GM18858 (cell line): ENCODE measurements around the gene FCSK.

Experiments
- ATAC-seq: cut with Tn5 transposase; IDR thresholded peaks from one replicate; pipeline ENCODE4 v1.9.1; 2021; ENCODE audit not compliant: unreplicated experiment

FCSK gene

DNA sequence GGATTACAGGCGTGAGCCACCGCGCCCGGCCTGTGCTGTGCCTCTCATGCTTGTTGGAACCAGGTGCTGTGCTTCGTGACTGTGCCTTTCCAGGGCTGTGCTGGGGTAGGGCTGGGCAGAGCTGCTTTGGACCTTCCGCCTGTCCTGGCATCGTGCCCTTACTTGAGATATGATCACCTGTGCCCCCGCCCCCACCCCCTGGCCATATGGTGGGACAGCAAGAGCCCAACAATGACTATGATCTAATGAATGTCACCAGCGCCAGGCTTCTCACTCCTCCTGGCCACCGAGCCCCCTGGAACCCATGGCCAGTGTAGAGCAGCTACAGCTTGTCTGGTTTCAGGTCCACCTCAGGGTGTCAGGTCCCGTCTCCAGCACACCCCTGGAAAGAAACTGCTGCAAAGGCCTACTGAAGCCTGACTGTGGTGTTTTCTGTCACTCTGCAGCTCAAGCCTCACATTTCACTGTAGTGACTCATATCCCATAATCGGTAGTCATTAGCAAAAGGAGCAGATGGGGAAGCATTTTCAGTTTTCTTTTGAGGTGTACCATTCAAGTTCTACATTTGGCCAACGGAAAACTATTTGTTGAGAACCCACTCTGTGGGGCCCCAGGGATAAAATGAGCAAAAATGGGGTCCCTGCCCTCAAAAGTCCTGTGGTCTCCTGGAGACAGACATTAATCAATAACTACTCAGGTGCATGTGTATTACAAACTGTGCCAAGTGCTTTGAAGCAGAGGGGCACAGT is 22.1 kb downstream of the FCSK start:
- ATAC-seq = peak; percentile 87

DNA sequence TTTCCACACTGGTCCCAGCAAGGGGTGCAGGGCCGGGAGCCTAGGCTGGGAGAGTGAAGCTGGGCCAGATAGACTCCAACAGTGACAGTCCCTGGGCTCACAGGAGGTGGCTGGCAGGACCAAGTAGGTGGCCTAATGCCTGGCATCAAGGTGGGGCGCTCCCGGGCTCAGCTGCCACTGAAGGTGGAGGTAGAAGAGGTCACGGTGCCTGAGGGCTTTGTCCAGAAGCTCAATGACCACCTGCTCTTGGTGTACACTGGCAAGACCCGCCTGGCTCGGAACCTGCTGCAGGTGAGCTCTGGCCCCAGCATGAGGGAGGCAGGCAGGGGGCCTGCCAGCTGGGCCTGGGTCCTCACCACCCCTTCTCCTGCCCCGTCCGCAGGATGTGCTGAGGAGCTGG is 23.8 kb downstream of the FCSK start:
- no peak for ATAC-seq

DNA sequence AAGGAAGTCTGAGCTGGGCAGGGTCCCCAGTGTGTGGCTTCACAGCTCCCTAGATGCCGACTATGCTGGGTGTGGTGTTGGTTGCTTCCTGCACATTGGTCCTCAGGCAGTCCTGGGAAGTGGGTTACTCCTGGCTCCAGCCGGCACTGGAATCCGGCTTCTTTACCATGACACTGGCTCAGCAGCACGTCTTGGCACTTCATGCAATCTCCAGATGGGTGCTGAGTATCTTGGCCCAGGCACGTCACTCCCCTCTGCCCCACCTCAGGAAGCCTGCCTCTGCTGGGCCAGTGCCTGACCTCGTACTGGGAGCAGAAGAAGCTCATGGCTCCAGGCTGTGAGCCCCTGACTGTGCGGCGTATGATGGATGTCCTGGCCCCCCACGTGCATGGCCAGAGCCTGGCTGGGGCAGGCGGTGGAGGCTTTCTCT is 24.5 kb downstream of the FCSK start:
- ATAC-seq = no peak

DNA sequence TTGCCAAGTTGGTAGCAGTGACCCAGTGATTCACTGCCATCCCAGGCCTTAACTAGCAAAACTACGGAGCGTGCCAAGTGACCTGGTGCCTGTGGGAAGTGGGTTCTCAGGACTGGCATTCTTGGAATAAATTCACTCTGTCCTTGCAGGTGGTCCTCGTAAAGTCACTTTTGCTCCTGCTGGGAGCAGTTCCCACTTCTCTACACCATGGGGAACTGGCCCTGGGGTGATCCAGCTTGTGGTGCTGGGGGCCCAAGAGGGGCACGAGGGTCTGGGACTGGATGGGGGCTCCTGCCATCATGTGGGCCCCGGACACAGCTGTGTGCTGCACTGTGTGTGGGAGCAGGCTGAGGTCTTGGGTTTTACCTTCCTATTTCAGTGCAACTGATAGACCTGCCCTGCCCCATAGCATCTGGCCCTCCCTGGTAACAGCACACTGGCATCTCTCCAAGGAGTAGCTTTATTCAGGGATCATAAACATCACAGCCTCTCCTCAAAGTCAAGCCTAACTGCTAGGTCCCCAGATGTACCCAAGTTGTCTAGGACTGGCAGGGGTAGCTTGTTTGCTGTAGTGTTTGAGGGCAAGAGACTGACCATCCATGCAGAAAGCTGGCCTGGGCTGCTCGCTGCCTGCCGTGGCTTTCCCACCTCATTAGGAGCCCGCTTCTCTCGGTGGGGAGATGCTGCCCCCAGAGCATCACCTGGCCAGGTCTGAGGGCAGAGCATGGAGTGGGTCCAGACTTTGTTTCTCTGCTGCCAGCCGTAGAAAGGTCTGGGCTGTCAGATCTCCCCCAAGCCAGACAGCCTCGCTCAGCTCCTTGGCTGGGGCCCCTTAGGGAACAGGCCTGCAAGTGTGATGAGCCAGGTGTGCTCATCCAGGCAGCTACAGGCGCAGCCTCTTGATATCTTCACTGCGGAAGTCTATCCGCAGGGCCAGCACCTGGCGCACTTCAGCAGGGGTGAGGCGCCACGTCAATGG is 26.0 kb downstream of the FCSK start:
- ATAC-seq = no peak

DNA sequence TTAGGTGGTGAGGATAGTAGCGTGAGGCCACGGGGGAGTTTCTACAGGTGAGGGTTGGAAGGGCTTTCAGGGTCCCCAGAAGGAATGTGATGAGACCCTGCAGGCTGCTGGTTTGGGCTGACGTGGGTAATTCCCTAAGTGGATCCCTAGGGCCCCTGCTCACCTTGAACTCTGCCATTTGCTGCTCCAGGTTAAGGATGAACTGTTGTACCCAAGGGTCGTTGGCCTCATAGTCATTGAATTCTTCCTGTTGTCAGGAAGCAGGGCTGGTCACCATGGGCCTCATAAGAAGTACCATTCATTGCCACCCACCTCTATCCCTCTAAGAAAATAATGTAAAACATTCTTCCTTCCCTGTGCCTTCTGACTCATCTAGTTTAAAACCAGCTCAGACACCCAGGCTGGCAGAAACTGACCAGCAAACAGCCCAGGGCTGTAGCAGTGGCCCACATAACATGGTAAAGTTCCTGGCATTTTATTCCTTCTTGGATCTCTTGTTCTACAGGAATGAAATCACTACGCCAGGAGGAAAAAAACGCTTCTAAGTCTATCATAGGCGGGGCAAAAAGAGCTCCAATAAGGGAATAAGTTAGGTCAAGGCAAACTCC is 27.6 kb downstream of the FCSK start:
- ATAC-seq = no peak

DNA sequence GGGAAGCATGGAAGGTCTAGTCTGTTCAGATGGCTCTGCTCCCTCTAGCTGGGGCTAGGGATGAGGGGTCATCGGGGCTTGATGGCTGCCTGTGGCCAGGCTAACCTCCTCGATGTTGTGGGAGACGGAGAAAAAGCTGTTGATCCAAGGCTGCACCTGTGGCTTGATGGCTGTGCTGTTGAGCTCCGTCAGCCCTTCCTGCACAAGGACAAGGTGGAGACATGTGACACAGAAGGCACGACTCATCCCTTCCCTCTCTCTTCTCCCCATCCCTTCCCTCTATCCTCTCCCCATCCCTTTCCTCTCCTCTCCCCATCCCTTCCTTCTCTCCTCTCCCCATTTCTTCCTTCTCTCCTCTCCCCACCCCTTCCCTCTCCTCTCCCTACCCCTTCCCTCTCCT is 28.2 kb downstream of the FCSK start:
- ATAC-seq = no peak

DNA sequence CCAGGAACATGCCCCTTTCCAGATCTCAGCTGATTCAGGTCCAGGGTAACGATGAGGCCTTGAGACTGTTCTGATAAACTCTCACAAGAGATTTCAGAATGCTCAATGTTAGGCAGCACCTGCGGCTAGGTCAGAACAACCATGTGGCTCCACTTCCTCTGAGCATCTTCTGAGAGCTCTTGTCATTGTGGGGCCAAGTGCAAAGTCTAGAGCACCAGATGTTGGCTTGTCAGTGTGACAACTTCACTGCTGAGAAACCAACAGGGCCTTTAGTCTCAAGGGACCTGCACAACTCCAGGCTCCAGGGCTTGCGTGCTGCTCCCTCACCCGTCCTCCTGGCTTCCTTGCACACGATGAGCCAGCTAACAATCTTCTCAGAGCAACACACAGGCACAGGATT is 29.0 kb downstream of the FCSK start:
- ATAC-seq = peak; percentile 35

DNA sequence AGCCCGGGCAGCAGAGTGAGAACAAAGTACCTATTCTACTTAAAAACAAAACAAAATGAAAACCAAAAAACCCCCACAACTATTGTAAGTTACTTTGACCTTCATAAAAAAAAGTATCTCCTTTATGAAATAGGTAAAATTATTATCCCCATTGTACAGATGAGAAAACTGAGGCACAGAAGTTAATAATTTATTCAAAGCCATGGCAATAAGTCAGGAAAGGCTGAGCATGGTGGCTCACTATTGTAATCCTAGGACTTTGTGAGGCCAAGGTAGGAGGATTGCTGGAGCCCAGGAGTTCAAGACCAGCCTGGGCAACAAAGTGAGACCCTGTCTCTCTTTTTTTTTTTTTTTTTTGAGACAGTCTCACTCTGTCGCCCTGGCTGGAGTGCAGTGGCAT is 30.5 kb downstream of the FCSK start:
- no peak for ATAC-seq

DNA sequence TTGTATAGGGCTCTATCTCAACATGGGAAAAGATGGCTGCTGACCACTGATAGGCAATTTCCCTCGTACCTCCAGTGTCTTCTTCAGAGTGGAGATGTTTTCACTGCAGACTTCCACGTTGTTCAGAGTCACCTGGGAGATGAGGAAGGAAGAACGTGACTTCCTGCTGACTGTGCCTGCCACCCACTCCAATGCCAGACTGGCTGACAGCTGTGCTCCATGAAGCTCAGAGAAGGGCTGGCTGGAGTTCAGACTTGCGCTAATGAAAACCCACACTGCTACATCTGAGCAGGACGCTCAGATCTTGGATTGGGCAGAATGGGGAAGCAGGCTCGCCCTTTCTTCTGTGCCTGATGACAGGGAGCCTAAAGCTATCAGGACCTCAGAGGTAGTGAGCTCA is 35.9 kb downstream of the FCSK start:
- no peak for ATAC-seq

DNA sequence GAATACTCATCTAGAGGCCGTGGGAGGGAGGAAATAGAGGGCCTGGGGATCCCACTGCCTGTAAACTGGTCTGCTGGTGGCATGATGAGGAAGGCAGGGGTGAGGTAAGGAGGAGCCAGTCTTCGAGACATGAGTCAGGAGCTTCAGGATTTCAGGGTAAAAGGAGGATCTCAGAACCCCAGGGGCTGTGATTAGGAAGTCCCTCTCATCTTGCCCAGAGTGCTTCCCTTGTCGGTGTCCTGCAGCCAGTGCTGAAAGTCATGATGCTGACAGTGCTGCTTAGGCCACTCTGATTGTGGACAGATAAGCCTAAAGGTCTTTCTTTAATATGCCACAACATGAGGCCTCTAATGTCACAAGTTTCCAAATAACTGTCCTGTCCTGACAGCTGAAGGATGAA is 39.4 kb downstream of the FCSK start:
- ATAC-seq = no peak

DNA sequence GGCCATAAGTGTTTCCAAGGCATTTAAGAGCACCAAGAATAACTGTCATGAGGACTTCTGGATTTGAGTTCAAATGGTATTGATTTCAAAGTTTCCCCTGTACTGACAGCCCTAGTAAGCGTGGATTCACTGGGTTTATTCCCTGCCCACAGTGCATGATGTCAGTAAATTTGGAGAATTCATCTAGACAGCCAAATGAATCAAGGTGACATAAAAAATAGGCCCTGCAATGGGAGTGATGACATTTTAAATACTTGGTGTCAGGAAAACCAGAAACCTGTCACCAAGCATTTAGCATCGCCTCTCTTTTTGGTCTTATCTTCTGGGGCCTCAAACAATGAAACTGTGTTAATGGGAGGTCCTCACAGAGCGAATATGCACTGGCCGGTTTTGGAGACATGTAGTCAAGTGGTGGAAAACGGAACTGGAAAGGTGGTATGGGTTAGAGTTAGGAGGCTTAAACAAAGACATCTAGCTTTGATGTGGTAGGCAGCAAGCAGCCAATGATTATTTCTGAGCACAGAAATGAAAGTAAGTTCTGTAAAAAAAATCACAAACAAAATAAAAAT is 39.9 kb downstream of the FCSK start:
- ATAC-seq = no peak

DNA sequence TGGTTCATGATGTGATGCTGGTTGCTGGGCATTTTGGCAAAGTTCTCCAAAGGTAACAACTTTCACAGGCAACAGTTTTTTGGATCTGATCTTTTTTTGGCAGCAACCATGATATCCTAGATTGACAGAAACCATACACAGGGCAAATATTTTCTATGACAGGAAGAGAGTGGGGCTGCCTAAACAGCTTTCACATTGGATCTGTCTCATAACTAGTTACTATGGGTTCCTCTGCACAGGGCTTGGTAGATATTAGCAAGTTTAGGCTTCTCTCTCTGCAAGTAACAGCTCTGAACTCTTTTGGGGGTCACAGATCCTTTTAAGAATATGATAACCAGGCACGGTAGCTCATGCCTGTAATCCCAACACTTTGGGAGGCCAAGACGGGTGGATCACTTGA is 40.4 kb downstream of the FCSK start:
- no peak for ATAC-seq

DNA sequence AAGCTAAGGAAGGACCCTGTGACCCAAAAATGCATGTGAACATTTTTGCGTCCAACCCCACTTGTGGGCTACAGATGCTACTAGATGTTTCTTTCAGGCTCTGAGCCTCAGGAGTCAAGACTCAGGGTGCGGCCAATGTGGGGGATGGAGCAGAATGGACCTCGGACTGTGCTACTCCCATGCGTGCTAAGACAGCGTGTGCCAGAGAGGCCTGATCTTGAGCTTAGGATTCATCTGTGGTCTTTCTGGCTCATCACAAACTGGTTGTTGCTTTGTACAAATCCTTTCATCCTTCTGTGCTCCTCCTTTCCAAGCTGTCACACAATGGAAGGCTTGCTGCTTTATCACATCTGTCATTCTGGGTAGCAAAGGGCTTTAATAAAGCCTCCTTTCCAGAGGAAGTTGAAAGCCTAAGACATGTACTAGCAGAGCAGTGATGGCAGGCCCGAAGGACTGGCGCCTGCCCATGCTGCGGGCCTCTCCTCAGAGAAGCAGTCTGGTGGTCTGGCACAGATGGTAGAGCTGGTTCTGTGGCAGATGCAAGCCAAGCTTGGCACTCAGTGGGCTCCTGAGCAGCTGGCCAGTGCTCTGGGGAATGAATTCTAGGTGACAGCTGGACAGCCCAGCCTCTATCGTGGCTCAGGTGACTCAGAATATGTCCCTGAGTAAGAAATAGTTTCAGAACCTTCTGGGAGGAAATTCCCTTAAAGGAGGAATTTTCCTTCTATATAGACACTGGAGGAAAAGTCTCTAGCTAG is 41.2 kb downstream of the FCSK start:
- no peak for ATAC-seq

DNA sequence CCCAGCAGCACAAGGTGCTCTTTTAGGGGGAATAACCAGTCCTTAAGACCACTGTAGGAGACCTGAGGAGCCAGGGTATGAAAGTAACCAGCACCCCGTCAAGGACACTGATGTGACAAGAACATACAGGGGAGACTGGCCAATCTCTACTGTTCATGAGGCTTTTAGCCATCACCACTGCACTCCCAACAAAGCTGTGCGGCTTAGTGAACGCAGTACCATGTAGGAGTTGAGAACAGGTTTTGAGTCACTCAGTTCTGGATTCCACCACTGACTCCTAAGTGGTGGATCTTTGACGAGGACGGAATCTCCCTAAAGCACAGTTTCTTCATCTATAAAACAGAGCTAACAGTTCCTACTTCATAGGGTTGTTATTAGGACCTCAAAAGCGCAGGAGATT is 42.1 kb downstream of the FCSK start:
- no peak for ATAC-seq

DNA sequence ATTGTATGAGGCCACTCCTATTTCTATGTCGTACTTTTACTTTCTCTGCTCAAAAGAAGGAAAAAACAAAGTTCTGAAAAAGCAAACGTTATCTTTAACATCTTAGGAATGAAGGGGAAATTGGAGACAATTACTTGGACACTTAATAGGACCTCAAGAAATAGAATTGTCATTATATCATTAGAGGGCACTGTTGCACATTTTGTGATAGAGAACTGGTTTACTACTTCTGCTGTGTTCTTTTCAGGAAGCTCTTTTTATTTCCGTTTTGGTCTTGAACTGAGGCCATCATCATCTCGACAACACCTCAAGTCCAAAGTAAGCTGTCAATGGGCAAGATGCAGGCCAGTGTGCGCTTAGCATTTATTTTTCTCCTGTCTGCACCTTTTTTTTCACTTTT is 54.4 kb downstream of the FCSK start:
- no peak for ATAC-seq

DNA sequence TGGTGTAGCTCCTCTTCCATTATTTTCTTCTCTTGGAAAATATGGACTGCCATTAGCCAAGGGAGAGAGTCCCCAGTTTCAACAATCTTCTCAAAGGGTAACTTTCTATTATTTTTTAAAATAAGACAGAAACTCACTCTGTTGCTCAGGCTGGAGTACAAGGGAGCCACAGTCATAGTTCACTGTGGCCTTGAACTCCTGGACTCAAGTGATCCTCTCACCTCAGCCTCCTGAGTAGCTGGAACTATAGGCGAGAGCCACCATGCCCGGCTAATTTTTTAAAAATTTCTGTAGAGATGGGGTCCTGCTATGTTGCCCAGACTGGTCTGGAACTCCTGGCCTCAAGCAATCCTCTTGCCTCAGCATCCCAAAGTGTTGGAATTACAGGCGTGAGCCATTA is 55.8 kb downstream of the FCSK start:
- ATAC-seq = no peak

DNA sequence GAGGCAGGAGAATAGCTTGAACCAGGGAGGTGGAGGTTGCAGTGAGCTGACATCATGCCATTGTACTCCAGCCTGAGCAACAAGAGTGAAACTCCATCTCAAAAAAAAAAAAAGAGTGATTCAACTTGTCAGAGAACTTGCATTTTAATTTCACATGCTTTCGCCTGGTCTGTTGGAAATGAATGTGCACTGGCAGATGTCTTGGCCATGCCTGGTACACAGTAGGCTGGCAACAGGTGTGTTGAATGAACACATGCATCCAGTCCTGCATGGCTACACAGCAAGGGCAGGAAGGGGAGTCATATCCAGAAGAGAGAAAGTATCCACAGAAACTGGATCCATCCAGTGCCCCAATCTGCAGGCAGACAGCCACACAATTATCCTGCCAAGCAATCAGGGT is 57.4 kb downstream of the FCSK start:
- no peak for ATAC-seq

DNA sequence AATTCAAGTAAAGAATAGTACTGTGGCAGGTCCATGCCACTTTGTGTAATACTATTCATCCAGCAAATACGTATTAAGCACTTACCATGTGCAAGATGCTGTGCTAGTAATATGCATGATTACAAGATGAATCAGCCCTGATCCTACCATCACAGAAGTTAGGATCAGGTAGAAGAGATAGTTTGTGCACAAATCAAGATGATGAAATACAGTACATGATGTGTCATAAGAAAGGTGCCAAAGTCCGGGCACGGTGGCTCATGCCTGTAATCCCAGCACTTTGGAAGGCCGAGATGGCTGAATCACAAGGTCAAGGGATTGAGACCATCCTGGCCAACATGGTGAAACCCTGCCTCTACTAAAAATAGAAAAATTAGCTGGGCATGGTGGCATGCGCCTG is 58.1 kb downstream of the FCSK start:
- no peak for ATAC-seq

DNA sequence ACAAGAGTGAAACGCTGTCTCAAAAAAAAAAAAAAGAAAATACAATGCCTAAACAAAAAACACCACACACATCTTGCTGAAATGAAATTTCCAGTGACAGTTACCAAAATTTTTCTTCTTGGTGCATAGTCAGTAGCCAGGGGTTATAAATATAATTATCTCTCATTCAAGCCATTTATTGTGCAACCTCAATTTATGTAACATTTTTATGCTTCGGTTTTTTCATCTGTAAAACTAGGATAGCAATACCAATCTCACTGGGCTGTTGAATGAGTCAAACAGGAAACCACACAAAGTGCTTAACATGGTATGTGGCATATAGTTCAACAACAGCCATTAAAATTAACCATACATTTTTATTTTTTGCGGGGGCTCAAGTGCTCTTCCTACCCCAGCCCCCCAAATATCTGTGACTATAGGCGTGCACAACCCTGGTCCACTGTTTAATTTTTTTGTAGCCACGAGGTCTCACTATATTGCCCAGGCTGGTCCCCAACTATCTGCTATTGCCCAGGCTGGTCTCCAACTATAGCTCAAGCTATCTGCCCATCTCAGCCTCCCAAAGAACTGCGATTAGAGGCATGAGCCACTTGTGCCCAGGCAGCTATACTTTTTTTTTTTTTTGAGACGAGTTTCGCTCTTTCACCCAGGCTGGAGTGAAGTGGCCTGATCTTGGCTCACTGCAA is 66.4 kb downstream of the FCSK start:
- no peak for ATAC-seq
